HEK293T (cell line): ENCODE results near the gene FOXQ1.

Experiments used
- ARNT ChIP-seq: fragments of 450-650 bp; IDR thresholded peaks from 2 replicates; pipeline ENCODE4 v1.6.1; 2017; ENCODE audit warnings: mild to moderate bottlenecking
- BHLHE40 ChIP-seq: fragments of 450-650 bp; IDR thresholded peaks from 2 replicates; pipeline ENCODE4 v1.6.1; 2016; ENCODE audit warnings: mild to moderate bottlenecking, moderate library complexity, borderline replicate concordance
- CTBP1 ChIP-seq: fragments of 450-650 bp; IDR thresholded peaks from 2 replicates; pipeline ENCODE4 v1.6.1; 2016; ENCODE audit warnings: borderline replicate concordance
- ELF4 ChIP-seq: fragments of 450-650 bp; IDR thresholded peaks from 2 replicates; pipeline ENCODE4 v1.6.1; 2017; ENCODE audit warnings: antibody characterized with exemption
- FOXA1 ChIP-seq: fragments of 450-650 bp; IDR thresholded peaks from 2 replicates; pipeline ENCODE4 v1.6.1; 2016; ENCODE audit warnings: mild to moderate bottlenecking
- FOXK2 ChIP-seq: fragments of 450-650 bp; IDR thresholded peaks from 2 replicates; pipeline ENCODE4 v1.6.1; 2016; ENCODE audit warnings: mild to moderate bottlenecking
- FOXM1 ChIP-seq: fragments of 450-650 bp; IDR thresholded peaks from 2 replicates; pipeline ENCODE4 v1.6.1; 2017; ENCODE audit warnings: mild to moderate bottlenecking, borderline replicate concordance
- HDGF ChIP-seq: fragments of 450-650 bp; IDR thresholded peaks from 2 replicates; pipeline ENCODE4 v1.6.1; 2017; ENCODE audit warnings: antibody characterized with exemption, borderline replicate concordance
- NFRKB ChIP-seq: fragments of 450-650 bp; IDR thresholded peaks from 2 replicates; pipeline ENCODE4 v1.6.1; 2016; ENCODE audit warnings: mild to moderate bottlenecking, moderate library complexity
- SP1 ChIP-seq: fragments of 450-650 bp; IDR thresholded peaks from 2 replicates; pipeline ENCODE4 v1.6.1; 2017
- SUZ12 ChIP-seq: fragments of 450-650 bp; IDR thresholded peaks from 2 replicates; pipeline ENCODE4 v1.6.1; 2016; ENCODE audit warnings: mild to moderate bottlenecking
- TARDBP ChIP-seq: fragments of 450-650 bp; IDR thresholded peaks from 2 replicates; pipeline ENCODE4 v1.6.1; 2016
- ZNF384 ChIP-seq: fragments of 450-650 bp; IDR thresholded peaks from 2 replicates; pipeline ENCODE4 v1.6.1; 2016
- TF ChIP-seq, protein P1 (sequence below): fragments of 450-650 bp; IDR thresholded peaks from 2 replicates; pipeline ENCODE4 v1.6.1; 2016

DNA sequence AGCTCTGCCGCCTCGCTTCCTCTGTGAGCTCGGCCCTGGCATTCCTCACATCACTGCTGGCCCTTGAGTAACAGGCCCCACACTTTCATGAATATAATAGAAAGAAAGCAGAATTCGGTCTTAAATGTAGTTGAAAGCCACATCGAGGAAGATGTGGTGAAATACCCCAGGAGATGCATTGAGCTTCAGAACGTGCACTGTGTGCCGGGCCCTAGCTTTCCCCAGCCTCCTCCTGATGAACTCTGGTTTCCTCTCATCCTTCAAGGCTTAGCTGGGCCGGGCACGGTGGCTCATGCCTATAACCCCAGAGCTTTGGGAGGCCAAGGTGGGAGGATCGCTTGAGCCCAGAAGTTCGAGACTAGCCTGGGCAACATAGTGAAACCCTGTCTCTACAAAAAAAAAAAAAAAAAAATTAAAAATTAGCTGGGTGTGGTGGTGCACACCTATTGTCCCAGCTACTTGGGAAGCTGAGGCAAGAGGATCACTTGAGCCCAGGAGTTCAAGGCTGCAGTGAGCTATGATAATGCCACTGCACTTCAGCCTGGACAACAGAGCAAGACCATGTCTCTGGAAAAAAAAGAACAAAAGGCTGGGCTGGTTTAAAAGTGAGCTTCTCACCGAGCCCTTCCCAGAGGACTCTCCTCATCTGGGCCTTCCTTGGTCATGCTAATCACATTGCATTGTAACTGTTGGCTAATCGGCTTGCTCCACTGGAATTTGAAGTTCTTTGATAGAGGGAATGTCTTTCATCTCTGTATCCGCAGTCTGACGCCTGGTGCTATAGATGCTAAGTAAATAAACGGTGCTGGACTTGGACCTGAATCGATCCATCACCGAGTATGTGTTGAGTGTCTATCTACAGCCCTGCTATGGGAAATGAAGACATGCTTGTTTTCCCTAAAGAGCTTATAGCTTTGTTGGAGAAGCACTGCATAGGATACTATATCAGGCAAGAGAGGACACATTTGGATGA lies 43.8 kb upstream of the FOXQ1 start:
- no peak for TF ChIP-seq CTBP1
- TF ChIP-seq BHLHE40, result no peak
- no peak for TF ChIP-seq ZNF384
- no peak for TF ChIP-seq SP1
- no peak for TF ChIP-seq FOXK2
- TF ChIP-seq, protein P1, sequence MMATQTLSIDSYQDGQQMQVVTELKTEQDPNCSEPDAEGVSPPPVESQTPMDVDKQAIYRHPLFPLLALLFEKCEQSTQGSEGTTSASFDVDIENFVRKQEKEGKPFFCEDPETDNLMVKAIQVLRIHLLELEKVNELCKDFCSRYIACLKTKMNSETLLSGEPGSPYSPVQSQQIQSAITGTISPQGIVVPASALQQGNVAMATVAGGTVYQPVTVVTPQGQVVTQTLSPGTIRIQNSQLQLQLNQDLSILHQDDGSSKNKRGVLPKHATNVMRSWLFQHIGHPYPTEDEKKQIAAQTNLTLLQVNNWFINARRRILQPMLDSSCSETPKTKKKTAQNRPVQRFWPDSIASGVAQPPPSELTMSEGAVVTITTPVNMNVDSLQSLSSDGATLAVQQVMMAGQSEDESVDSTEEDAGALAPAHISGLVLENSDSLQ, result no peak
- no peak for TF ChIP-seq FOXA1
- no peak for TF ChIP-seq ARNT
- TF ChIP-seq TARDBP, result no peak
- TF ChIP-seq ELF4, result no peak
- no peak for TF ChIP-seq SUZ12
- TF ChIP-seq FOXM1, result no peak
- TF ChIP-seq NFRKB, result no peak
- no peak for TF ChIP-seq HDGF
